ENCODE data around the gene SYT6.

GRCh38 chr1:114195819-114196218, 42.1 kb upstream of the SYT6 start:
- TF ChIP-seq CTCF (conservative IDR thresholded peaks at IDR 0.05; ENCODE audit: low read length) (no peak), EZH2phosphoT487 (IDR thresholded peaks at IDR 0.05; ENCODE audit: borderline replicate concordance, low read depth, low read length) (no peak)

All from OCI-LY7 (cell line).